Fibroblast of mammary gland (primary cell): ENCODE data around the gene SSBP3.

ENCODE experiments used
- DNase-seq: peaks from one replicate; pipeline ENCODE4 v3.0.0-alpha.2; 2010; ENCODE audit warnings: low read depth
- H3K4me3 ChIP-seq: 2 replicates; pipeline ENCODE4 v1.5.1; 2011; ENCODE audit warnings: low read depth, mild to moderate bottlenecking, low read length, moderate library complexity; ENCODE audit not compliant: control insufficient read depth
- CTCF ChIP-seq: conservative IDR thresholded peaks from 2 replicates; pipeline ENCODE4 v1.5.1; 2011; ENCODE audit warnings: low read depth, low read length, inconsistent platforms; ENCODE audit not compliant: control insufficient read depth, insufficient read depth

The SSBP3 gene

GRCh38 chr1:54263601-54264226 lies 142.5 kb downstream of the SSBP3 start:
- no peak for DNase-seq
- no peak overlapping the region for H3K4me3 ChIP-seq
- TF ChIP-seq CTCF: no peak

GRCh38 chr1:54262244-54262643 lies 143.9 kb downstream of the SSBP3 start:
- TF ChIP-seq CTCF: no peak
- H3K4me3 ChIP-seq: no peak overlapping the region
- DNase-seq: no peak

GRCh38 chr1:54260810-54261209 lies 145.4 kb downstream of the SSBP3 start:
- no peak for TF ChIP-seq CTCF
- DNase-seq: no peak
- H3K4me3 ChIP-seq: no peak overlapping the region

- TF ChIP-seq CTCF: no peak
- no peak overlapping the region for H3K4me3 ChIP-seq
- DNase-seq: no peak
These were observed 146.6 kb downstream of the SSBP3 start for GRCh38 chr1:54259546-54260140.

GRCh38 chr1:54257876-54258275 lies 148.3 kb downstream of the SSBP3 start:
- TF ChIP-seq CTCF: no peak
- no peak overlapping the region for H3K4me3 ChIP-seq
- DNase-seq: no peak

GRCh38 chr1:54257346-54257620 lies 148.9 kb downstream of the SSBP3 start:
- H3K4me3 ChIP-seq: no peak overlapping the region
- no peak for TF ChIP-seq CTCF
- no peak for DNase-seq
